ENCODE measurements around the gene KNDC1.

KNDC1 gene

DNA sequence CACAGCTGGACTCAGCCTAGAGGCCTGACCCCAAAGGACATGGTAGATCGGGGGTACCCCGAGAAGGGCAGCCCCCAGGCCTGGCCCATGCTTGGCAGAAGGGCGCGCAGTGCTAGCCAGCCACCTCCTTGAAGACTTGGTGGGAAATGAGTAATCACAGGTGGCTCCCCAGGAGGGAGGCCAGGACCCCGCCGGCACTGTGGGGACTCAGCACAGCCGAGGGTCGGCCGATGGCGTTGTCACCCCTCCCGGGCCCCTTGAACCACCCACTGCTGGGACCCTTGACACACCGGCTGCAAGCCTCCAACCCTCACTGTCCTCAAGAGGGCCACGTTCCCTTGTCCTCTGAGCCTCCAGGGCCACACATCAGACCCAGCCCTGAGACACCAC is 44.6 kb upstream of the KNDC1 start:
- Histone ChIP-seq H3K4me3 (ENCODE audit: low read depth, low read length) (no peak overlapping the region), H3K79me2 (ENCODE audit: control insufficient read depth, insufficient read depth, low read length, poor library complexity) (no peaks in the 10 kb centered on the region), H3K4me1 (ENCODE audit: control insufficient read depth in 1 of 2, insufficient read depth in 2 of 2, low read length in 2 of 2) (no peaks in the 10 kb centered on the region), H3K79me1 (ENCODE audit: low read length) (no peaks in the 10 kb centered on the region), H4K8ac (ENCODE audit: low read depth, low read length) (no peak overlapping the region), H3K9me3 (ENCODE audit: insufficient read depth, low read depth, low read length) (peaks cover 25% of the 10 kb centered on the region), H3K4ac (ENCODE audit: low read depth, low read length) (no peak overlapping the region), H2BK12ac (ENCODE audit: low read length) (no peak overlapping the region), H2AK5ac (ENCODE audit: low read length) (no peak overlapping the region), H3K27ac (ENCODE audit: low read depth, low read length) (no peak overlapping the region), H3K18ac (ENCODE audit: low read length) (no peak overlapping the region), H2BK120ac (ENCODE audit: insufficient read depth, low read length, poor library complexity) (no peak overlapping the region), H3K23ac (ENCODE audit: low read length) (no peak overlapping the region), H3K4me2 (ENCODE audit: low read length) (no peak overlapping the region), H2BK5ac (ENCODE audit: low read depth, low read length, poor library complexity) (no peak overlapping the region), H3K36me3 (ENCODE audit: control insufficient read depth in 1 of 2, insufficient read depth in 2 of 2, low read length in 2 of 2) (no peaks in the 10 kb centered on the region), H3K9ac (ENCODE audit: low read length) (no peak overlapping the region), H4K91ac (ENCODE audit: low read depth, low read length) (no peak overlapping the region), H3K14ac (ENCODE audit: low read length) (no peak overlapping the region), H4K12ac (ENCODE audit: low read depth, low read length) (no peak overlapping the region), H2AFZ (ENCODE audit: insufficient read depth, low read length, poor library complexity) (no peak overlapping the region), H3K27me3 (ENCODE audit: insufficient read depth, low read length) (no peaks in the 10 kb centered on the region)
- no CpG with 5 or more reads among the region's 13 CpGs for WGBS (ENCODE audit: extremely low coverage, insufficient coverage, insufficient read length)
- DNase-seq: no peak

DNA sequence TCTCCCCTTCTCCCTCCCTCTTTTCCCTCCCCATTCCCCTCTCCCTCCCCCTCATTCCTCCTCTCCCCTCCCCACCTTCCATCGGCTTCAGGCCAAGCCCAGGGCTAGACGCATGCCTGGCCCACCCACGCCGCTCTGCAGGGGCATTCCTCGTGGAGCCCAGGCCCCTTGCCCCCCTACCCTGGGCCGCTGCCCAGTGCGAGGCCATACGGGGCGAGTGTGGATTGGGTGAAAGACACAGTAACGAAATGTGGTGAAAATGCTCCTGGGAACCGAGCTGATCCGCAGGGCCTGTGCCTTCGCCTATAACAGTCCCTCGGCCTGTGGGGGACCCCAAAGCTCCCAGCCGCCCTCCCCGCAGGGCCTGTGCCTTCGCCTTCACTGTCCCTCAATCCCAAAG is 44.0 kb upstream of the KNDC1 start:
- WGBS (ENCODE audit: extremely low coverage, insufficient coverage, insufficient read length): 50% methylated on average over 1 of the region's 17 CpGs
- no peak overlapping the region for H3K27ac ChIP-seq (ENCODE audit: low read depth, low read length)

GRCh38 chr10:133116455-133116854 is 43.6 kb upstream of the KNDC1 start:
- no peak overlapping the region for H3K4me2 ChIP-seq (ENCODE audit: low read length)
- H3K79me2 ChIP-seq (ENCODE audit: control insufficient read depth, insufficient read depth, low read length, poor library complexity): no peaks in the 10 kb centered on the region
- no peak overlapping the region for H2AFZ ChIP-seq (ENCODE audit: insufficient read depth, low read length, poor library complexity)
- H3K18ac ChIP-seq (ENCODE audit: low read length): no peak overlapping the region
- H4K91ac ChIP-seq (ENCODE audit: low read depth, low read length): no peak overlapping the region
- H3K14ac ChIP-seq (ENCODE audit: low read length): no peak overlapping the region
- no peak overlapping the region for H4K12ac ChIP-seq (ENCODE audit: low read depth, low read length)
- no peak overlapping the region for H3K4ac ChIP-seq (ENCODE audit: low read depth, low read length)
- no peaks in the 10 kb centered on the region for H3K79me1 ChIP-seq (ENCODE audit: low read length)
- no peaks in the 10 kb centered on the region for H3K36me3 ChIP-seq (ENCODE audit: control insufficient read depth in 1 of 2, insufficient read depth in 2 of 2, low read length in 2 of 2)
- peak overlapping the region; percentile 13 for H3K4me3 ChIP-seq (ENCODE audit: low read depth, low read length)
- no peak for DNase-seq
- H3K9me3 ChIP-seq (ENCODE audit: insufficient read depth, low read depth, low read length): peaks cover 24% of the 10 kb centered on the region
- no peak overlapping the region for H2BK12ac ChIP-seq (ENCODE audit: low read length)
- no peak overlapping the region for H2BK5ac ChIP-seq (ENCODE audit: low read depth, low read length, poor library complexity)
- H3K27ac ChIP-seq (ENCODE audit: low read depth, low read length): no peak overlapping the region
- no CpG with 5 or more reads among the region's 14 CpGs for WGBS (ENCODE audit: extremely low coverage, insufficient coverage, insufficient read length)
- no peak overlapping the region for H4K8ac ChIP-seq (ENCODE audit: low read depth, low read length)
- no peak overlapping the region for H3K9ac ChIP-seq (ENCODE audit: low read length)
- H3K4me1 ChIP-seq (ENCODE audit: control insufficient read depth in 1 of 2, insufficient read depth in 2 of 2, low read length in 2 of 2): no peaks in the 10 kb centered on the region
- no peak overlapping the region for H2BK120ac ChIP-seq (ENCODE audit: insufficient read depth, low read length, poor library complexity)
- H2AK5ac ChIP-seq (ENCODE audit: low read length): no peak overlapping the region
- no peaks in the 10 kb centered on the region for H3K27me3 ChIP-seq (ENCODE audit: insufficient read depth, low read length)
- H3K23ac ChIP-seq (ENCODE audit: low read length): no peak overlapping the region

More for the DNA sequence above, 44.0 kb upstream of the KNDC1 start:
- H3K18ac ChIP-seq (ENCODE audit: low read length): no peak overlapping the region
- no peak overlapping the region for H3K4ac ChIP-seq (ENCODE audit: low read depth, low read length)
- no peak overlapping the region for H3K23ac ChIP-seq (ENCODE audit: low read length)
- H3K4me2 ChIP-seq (ENCODE audit: low read length): no peak overlapping the region
- no peaks in the 10 kb centered on the region for H3K4me1 ChIP-seq (ENCODE audit: control insufficient read depth in 1 of 2, insufficient read depth in 2 of 2, low read length in 2 of 2)
- H3K14ac ChIP-seq (ENCODE audit: low read length): no peak overlapping the region
- H2AK5ac ChIP-seq (ENCODE audit: low read length): no peak overlapping the region
- H4K8ac ChIP-seq (ENCODE audit: low read depth, low read length): no peak overlapping the region
- no peak overlapping the region for H2BK5ac ChIP-seq (ENCODE audit: low read depth, low read length, poor library complexity)
- H3K9me3 ChIP-seq (ENCODE audit: insufficient read depth, low read depth, low read length): peaks cover 24% of the 10 kb centered on the region
- no peak overlapping the region for H4K91ac ChIP-seq (ENCODE audit: low read depth, low read length)
- no peak overlapping the region for H3K4me3 ChIP-seq (ENCODE audit: low read depth, low read length)
- H3K27me3 ChIP-seq (ENCODE audit: insufficient read depth, low read length): no peaks in the 10 kb centered on the region
- no peak for DNase-seq
- no peak overlapping the region for H3K9ac ChIP-seq (ENCODE audit: low read length)
- H4K12ac ChIP-seq (ENCODE audit: low read depth, low read length): no peak overlapping the region
- no peaks in the 10 kb centered on the region for H3K79me1 ChIP-seq (ENCODE audit: low read length)
- no peaks in the 10 kb centered on the region for H3K36me3 ChIP-seq (ENCODE audit: control insufficient read depth in 1 of 2, insufficient read depth in 2 of 2, low read length in 2 of 2)
- H2BK12ac ChIP-seq (ENCODE audit: low read length): no peak overlapping the region
- H2BK120ac ChIP-seq (ENCODE audit: insufficient read depth, low read length, poor library complexity): no peak overlapping the region
- no peak overlapping the region for H2AFZ ChIP-seq (ENCODE audit: insufficient read depth, low read length, poor library complexity)
- no peaks in the 10 kb centered on the region for H3K79me2 ChIP-seq (ENCODE audit: control insufficient read depth, insufficient read depth, low read length, poor library complexity)

DNA sequence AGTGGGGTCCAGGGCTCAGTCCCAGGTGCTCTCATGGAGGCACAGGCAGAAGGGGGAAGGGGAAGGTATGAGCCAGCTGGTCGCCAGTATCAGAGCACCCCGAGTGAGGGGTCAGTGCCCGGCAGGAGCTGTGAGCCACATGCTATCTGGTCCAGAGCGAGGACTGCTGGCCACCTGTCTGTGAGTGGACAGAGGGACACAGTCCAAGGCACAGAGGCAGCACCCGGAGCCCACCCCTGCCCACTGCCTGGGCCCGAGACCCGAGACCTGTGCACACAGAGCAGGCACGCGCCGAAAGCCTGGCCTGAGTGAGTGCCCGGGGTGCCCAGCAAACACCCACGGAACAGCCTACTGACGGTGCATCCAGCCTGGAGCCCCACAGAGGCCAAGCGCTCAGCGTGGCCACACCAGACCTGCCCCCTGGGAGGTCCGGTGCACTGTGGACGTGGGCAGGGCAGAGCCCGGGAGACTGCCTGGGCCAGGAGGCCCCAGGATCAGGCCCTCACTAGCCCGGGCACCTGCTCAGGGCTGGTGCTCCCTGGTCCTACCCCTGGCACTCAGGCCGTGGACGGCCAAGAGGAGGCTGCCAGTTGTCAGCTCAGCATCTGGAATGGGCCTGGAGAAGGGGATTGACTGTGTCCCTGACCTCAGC is 42.9 kb upstream of the KNDC1 start:
- Histone ChIP-seq H2BK5ac (ENCODE audit: low read depth, low read length, poor library complexity) (no peak overlapping the region), H3K18ac (ENCODE audit: low read length) (no peak overlapping the region), H2BK12ac (ENCODE audit: low read length) (no peak overlapping the region), H4K8ac (ENCODE audit: low read depth, low read length) (no peak overlapping the region), H3K79me1 (ENCODE audit: low read length) (no peaks in the 10 kb centered on the region), H2AFZ (ENCODE audit: insufficient read depth, low read length, poor library complexity) (no peak overlapping the region), H3K9ac (ENCODE audit: low read length) (no peak overlapping the region), H2AK5ac (ENCODE audit: low read length) (no peak overlapping the region), H3K79me2 (ENCODE audit: control insufficient read depth, insufficient read depth, low read length, poor library complexity) (no peaks in the 10 kb centered on the region), H3K23ac (ENCODE audit: low read length) (no peak overlapping the region), H4K12ac (ENCODE audit: low read depth, low read length) (no peak overlapping the region), H3K27me3 (ENCODE audit: insufficient read depth, low read length) (no peaks in the 10 kb centered on the region), H3K4me2 (ENCODE audit: low read length) (no peak overlapping the region), H4K91ac (ENCODE audit: low read depth, low read length) (no peak overlapping the region), H3K4ac (ENCODE audit: low read depth, low read length) (no peak overlapping the region), H2BK120ac (ENCODE audit: insufficient read depth, low read length, poor library complexity) (no peak overlapping the region), H3K4me3 (ENCODE audit: low read depth, low read length) (peak overlapping the region; percentile 13), H3K27ac (ENCODE audit: low read depth, low read length) (no peak overlapping the region), H3K4me1 (ENCODE audit: control insufficient read depth in 1 of 2, insufficient read depth in 2 of 2, low read length in 2 of 2) (no peaks in the 10 kb centered on the region), H3K36me3 (ENCODE audit: control insufficient read depth in 1 of 2, insufficient read depth in 2 of 2, low read length in 2 of 2) (no peaks in the 10 kb centered on the region), H3K9me3 (ENCODE audit: insufficient read depth, low read depth, low read length) (peaks cover 28% of the 10 kb centered on the region), H3K14ac (ENCODE audit: low read length) (no peak overlapping the region)
- no CpG with 5 or more reads among the region's 21 CpGs for WGBS (ENCODE audit: extremely low coverage, insufficient coverage, insufficient read length)
- DNase-seq: no peak

All from trophoblast cell (in vitro differentiated cells and primary cell).